Anterior cingulate cortex (tissue), 58 donors: Measurements from ENCODE around the gene SNORC.
A peak's percentile ranks its signal among the peaks of the same experiment; 100 is the strongest.

Source experiments
- DNase-seq, 58 donors: peaks; one replicate each; lab custom pipeline; 2025; lab: John Stamatoyannopoulos, UW

The SNORC gene

GRCh38 chr2:232880764-232881351, 10.8 kb downstream of the SNORC start:
- DNase-seq: no peak

GRCh38 chr2:232882085-232882484, 12.0 kb downstream of the SNORC start:
- DNase-seq: no peak

GRCh38 chr2:232882505-232883115, 12.5 kb downstream of the SNORC start:
- no peak for DNase-seq

DNA sequence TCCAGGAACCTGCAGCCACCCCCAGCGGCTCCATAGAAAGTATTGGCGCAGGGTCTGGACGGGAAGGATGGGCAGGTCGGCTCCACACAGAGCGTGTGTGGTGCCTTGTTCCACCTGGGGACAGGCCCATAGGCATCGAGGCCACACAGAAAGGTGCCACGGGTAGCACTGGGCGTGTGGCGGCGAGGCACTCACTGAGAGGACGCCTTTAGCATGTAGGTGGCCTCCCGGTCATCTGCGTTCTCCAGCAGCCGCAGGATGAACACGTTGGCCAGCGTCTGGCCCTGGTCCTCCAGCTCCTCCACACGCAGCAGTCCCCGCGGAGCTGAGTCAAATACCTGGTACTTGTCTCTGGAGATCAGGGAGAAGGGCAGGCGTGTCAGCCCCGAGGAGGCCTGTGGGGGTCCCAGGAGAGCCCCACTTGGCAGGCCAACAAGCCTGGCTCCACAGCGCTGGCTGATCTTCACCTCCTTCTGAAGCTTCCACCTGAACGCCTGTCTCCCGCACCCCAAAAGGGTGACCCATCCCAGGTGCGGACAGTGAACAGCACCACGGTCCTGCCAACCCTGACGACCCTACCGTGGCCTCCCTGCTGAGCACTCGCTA, 13.2 kb downstream of the SNORC start:
- no peak for DNase-seq

- DNase-seq: no peak
Measured at GRCh38 chr2:232884001-232884421, 13.9 kb downstream of the SNORC start.

GRCh38 chr2:232884549-232885263, 14.6 kb downstream of the SNORC start:
- no peak for DNase-seq

DNA sequence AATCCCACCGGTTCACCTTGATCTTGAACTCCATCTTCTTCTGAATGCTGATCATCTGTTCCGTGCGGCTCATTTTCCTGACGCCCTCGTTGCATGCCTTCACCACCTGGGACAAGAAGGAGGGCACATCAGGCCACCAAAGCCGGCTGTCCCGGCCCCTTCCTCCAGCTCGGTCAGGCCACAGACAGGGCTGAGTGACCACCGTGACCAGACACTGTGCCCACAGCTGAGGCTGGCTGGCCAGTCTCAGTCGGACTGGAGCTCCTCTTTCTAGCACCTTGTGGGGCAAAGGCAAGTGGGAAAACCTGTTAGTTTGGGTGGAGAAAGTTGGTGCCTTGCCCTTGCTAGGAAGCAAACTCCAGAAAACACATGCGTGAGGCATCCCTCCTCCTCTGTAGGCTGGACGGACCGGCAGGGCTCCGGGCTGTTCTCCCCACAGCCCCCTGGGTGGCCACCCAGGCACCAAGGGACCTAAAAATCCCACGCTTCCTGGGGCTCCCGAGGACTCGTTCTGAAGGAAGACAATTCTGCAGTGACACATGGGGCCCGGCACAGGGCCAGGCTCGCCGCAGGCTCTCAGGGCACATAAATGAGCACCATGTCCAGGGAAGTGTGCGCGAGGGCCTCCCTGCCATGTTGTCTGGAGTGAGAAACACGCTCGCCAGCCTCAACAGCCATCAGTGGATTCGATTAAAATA, 15.3 kb downstream of the SNORC start:
- DNase-seq: no peak

- DNase-seq: no peak
Measured at GRCh38 chr2:232886176-232886575, 16.1 kb downstream of the SNORC start.

- DNase-seq: no peak
Measured at GRCh38 chr2:232886632-232887031, 16.6 kb downstream of the SNORC start.

GRCh38 chr2:232887171-232887850, 17.2 kb downstream of the SNORC start:
- no peak for DNase-seq

- no peak for DNase-seq
Measured at GRCh38 chr2:232888099-232888836, 18.2 kb downstream of the SNORC start.

DNA sequence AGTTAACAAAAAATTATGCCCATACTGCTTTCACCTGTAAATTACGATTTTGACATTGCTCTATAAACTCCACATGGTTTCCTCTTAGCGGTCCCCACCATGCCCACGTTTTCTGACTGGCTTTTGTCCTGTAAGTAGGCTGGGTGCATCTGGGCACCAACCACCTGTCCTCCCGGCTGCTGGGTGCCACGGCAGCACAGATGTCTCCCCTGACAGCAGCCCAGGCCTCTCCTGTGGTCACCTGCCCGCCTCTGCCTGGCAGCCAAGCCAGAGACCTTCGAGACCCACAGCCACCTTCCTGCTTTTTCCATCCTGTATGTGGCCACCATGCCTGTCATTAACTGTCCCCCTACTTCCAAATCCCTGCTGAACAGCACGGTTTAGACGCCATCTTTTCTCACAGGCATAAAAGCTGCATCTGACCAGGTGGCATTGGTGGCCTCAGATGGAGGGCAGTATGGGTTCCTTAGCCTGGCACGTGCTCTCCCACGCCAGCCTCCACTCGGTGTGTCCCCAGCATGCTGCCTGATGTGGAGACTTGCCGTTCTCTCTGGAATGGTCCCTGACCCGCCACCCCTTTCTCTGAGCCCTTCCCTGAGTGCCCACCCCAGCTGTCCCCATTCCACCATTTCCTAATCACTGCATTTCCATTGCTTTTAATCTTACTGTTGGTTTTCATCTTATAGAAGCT, 18.9 kb downstream of the SNORC start:
- DNase-seq: no peak

- no peak for DNase-seq
Measured at GRCh38 chr2:232889876-232890401, 19.9 kb downstream of the SNORC start.

- DNase-seq: no peak
Measured at GRCh38 chr2:232890536-232890895, 20.5 kb downstream of the SNORC start.

DNA sequence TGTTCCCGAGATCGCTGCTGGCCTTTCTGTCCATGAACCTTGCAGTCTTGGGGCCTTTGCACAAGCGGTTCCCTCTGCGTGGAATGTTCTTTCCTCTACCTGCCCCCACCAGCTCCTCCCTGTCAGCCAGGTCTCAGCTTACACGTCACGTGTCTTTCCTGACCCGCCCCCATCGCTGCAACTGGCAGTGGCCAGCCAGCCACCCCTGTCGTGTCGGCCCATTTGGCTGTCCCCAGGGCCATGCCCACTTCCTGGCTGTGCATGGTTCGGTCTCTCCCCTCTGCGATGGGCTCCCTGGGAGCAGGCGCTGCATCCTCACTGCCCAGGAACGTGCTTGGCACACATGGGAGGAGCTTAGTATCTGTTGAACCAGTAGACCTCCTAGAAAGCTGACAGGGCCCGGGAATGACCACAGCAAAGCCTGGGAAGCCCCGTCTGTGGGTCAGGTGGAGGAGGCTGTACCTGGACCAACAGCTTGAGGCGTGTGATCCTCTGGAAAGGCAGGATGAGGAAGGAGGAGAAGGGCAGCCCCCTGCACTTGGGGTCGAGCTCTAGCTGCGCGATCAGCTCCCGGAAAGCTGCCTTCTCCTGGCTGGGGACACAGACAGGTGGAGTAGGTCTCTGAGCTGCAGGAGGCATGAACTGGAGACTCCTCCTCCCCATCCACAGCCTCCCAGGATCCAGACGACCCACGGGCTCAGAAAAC, 21.0 kb downstream of the SNORC start:
- no peak for DNase-seq

GRCh38 chr2:232891621-232892071, 21.6 kb downstream of the SNORC start:
- DNase-seq: peak in 4 of 58 donors; percentile 27 to 40 (median 36)

DNA sequence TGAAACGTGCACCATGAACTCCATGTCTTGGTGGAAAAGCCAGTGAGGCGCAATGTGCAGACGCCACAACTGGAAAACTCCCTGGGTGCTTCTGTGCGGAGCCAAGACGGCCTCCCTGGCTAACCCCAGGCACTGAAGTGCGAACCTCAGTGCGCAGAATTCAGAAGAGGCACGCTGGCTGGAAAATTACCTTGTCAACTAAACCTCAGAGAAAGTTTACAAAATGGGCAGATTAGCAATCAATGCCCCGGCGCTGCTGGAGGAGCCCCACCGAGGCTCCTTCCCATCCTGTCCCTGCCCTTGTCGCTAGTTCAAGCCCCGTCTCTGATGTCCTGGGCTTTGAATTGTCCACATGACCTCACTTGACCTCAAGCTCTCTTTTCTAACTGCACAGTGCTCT, 22.2 kb downstream of the SNORC start:
- DNase-seq: no peak

- no peak for DNase-seq
Measured at GRCh38 chr2:232892843-232893242, 22.8 kb downstream of the SNORC start.
